Ishikawa (cell line): Measurements from ENCODE around the gene SERPIND1.

Source experiments
- CEBPB ChIP-seq: IDR thresholded peaks from 2 replicates; pipeline ENCODE4 v1.6.1; 2012
- CREB1 ChIP-seq: IDR thresholded peaks from 2 replicates; pipeline ENCODE4 v1.6.1; 2012; ENCODE audit warnings: low read depth
- EP300 ChIP-seq: IDR thresholded peaks from 2 replicates; pipeline ENCODE4 v1.6.1; 2012; ENCODE audit warnings: borderline replicate concordance
- FOXM1 ChIP-seq: IDR thresholded peaks from 2 replicates; pipeline ENCODE4 v1.6.1; 2012; ENCODE audit warnings: low read depth, borderline replicate concordance
- NFIC ChIP-seq: IDR thresholded peaks from 2 replicates; pipeline ENCODE4 v1.6.1; 2012
- RAD21 ChIP-seq: IDR thresholded peaks from 2 replicates; pipeline ENCODE4 v1.6.1; 2012; ENCODE audit warnings: low read depth
- REST ChIP-seq: IDR thresholded peaks from 2 replicates; pipeline ENCODE4 v1.6.1; 2012; ENCODE audit warnings: low read depth, mild to moderate bottlenecking
- TAF1 ChIP-seq: IDR thresholded peaks from 2 replicates; pipeline ENCODE4 v1.6.1; 2012; ENCODE audit warnings: low read depth, mild to moderate bottlenecking
- TCF12 ChIP-seq: IDR thresholded peaks from 2 replicates; pipeline ENCODE4 v1.6.1; 2012; ENCODE audit warnings: low read depth
- TEAD4 ChIP-seq: IDR thresholded peaks from 2 replicates; pipeline ENCODE4 v1.6.1; 2012
- YY1 ChIP-seq: IDR thresholded peaks from 2 replicates; pipeline ENCODE4 v1.6.1; 2012; ENCODE audit warnings: low read depth
- TF ChIP-seq, protein P1 (sequence below): IDR thresholded peaks from 2 replicates; pipeline ENCODE4 v1.6.1; 2012
- TF ChIP-seq, protein P2 (sequence below): IDR thresholded peaks from 2 replicates; pipeline ENCODE4 v1.6.1; 2012

- TF ChIP-seq, protein P1, sequence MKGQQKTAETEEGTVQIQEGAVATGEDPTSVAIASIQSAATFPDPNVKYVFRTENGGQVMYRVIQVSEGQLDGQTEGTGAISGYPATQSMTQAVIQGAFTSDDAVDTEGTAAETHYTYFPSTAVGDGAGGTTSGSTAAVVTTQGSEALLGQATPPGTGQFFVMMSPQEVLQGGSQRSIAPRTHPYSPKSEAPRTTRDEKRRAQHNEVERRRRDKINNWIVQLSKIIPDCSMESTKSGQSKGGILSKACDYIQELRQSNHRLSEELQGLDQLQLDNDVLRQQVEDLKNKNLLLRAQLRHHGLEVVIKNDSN = no peak
- TF ChIP-seq NFIC (no peak), EP300 (no peak), TEAD4 (no peak), RAD21 (no peak), CEBPB (no peak), YY1 (no peak), REST (no peak), FOXM1 (no peak), TCF12 (no peak), TAF1 (no peak), CREB1 (no peak)
- TF ChIP-seq, protein P2, sequence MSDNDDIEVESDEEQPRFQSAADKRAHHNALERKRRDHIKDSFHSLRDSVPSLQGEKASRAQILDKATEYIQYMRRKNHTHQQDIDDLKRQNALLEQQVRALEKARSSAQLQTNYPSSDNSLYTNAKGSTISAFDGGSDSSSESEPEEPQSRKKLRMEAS = no peak
Measured at GRCh38 chr22:20822240-20822639, 48.3 kb downstream of the SERPIND1 start.
